Measurements from ENCODE around the gene VPS11.

Gene VPS11

GRCh38 chr11:119106564-119107537 is 39.2 kb downstream of the VPS11 start, which contains the start of gene C2CD2L:
Gene C2CD2L, plus strand, starts transcription at chr11:119107344. Its CDS starts 398 bp downstream, at chr11:119107742.
- peak; percentile 92 for DNase-seq

GRCh38 chr11:119107538-119108145 is 40.0 kb downstream of the VPS11 start:
- DNase-seq, result peak; percentile 4

- DNase-seq, result peak; percentile 15
Measured at GRCh38 chr11:119108146-119108856, 40.7 kb downstream of the VPS11 start.

GRCh38 chr11:119108857-119109221 is 41.2 kb downstream of the VPS11 start:
- no peak for DNase-seq

GRCh38 chr11:119109843-119110242 is 42.2 kb downstream of the VPS11 start:
- no peak for DNase-seq

GRCh38 chr11:119110439-119110838 is 42.8 kb downstream of the VPS11 start:
- DNase-seq, result no peak

GRCh38 chr11:119111361-119111925 is 43.8 kb downstream of the VPS11 start:
- DNase-seq, result no peak

- no peak for DNase-seq
Measured at GRCh38 chr11:119112314-119113020, 44.8 kb downstream of the VPS11 start.

- no peak for DNase-seq
Measured at GRCh38 chr11:119113716-119114115, 46.1 kb downstream of the VPS11 start.

- DNase-seq, result no peak
Measured at GRCh38 chr11:119114351-119114750, 46.7 kb downstream of the VPS11 start.

- no peak for DNase-seq
Measured at GRCh38 chr11:119115484-119116234, 48.0 kb downstream of the VPS11 start.

- DNase-seq, result no peak
Measured at GRCh38 chr11:119116235-119116594, 48.6 kb downstream of the VPS11 start.

GRCh38 chr11:119116601-119117000 is 49.0 kb downstream of the VPS11 start:
- no peak for DNase-seq

- DNase-seq, result no peak
Measured at GRCh38 chr11:119117004-119117706, 49.5 kb downstream of the VPS11 start.

GRCh38 chr11:119118227-119118626 is 50.6 kb downstream of the VPS11 start:
- DNase-seq, result no peak

- no peak for DNase-seq
Measured at GRCh38 chr11:119118946-119119345, 51.3 kb downstream of the VPS11 start.

- DNase-seq, result no peak
Measured at GRCh38 chr11:119120639-119121007, 53.0 kb downstream of the VPS11 start.

- peak; percentile 99 for DNase-seq
Measured at GRCh38 chr11:119121008-119121810, 53.6 kb downstream of the VPS11 start, which contains the start of gene HINFP. Gene HINFP, plus strand, starts transcription at chr11:119121580. Its CDS starts 5,365 bp downstream, at chr11:119126945.

GRCh38 chr11:119121811-119122124 is 54.1 kb downstream of the VPS11 start:
- no peak for DNase-seq

- no peak for DNase-seq
Measured at GRCh38 chr11:119125821-119126220, 58.2 kb downstream of the VPS11 start.
